ENCODE data around the gene GRIN3A. TPM values are rescaled to one million over a fixed set of nuclear protein-coding genes. Genes with fewer than 3 reads are reported as not detected.
A peak's percentile ranks its signal among the peaks of the same experiment; 100 is the strongest.

The GRIN3A gene
- total RNA-seq, 1 donor from 2014 or later: 0.13 TPM

DNA sequence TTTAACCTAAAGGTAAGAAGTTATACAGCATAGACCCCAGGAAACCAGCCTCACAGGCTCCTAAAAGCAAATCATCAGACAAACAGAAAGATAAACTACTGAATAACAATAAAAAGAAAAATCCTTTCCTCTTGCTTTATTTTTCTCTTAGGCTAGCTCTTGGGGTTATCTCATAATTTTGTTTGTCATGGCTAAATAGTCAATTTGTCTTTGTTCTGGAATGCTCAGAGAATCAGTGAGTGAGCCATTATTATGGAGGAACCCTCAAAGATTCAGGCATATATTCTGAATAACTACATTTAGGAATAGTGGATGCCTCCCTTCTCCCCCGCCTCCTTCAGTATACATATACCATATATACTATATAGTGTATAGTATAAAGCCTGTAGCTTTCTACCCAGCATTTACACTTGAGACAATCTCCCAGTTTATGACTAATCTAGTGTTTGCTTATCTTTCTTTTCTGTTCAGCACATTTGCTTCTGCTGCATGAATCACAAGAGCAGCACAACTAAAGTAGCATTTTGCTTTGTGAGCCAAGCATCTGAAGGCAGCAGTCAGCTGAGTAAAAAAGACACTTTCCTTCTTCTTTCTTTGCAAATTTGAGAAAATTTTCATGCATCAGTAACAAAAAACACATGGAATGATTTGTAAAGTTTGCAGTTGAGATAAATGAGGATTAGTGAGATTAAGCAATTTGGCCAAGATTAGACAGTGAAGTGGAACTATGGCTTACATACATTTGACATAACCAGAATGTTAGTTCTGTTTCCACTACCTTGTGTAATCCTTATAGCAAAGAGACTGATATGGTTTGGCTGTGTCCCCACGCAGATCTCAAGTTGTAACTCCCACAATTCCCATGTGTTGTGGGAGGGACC is 98.4 kb downstream of the GRIN3A start:
- intact Hi-C loops (cut with DNase I): no loop called here
- no peak for DNase-seq (ENCODE audit: low spot score)
- ATAC-seq: no peak

DNA sequence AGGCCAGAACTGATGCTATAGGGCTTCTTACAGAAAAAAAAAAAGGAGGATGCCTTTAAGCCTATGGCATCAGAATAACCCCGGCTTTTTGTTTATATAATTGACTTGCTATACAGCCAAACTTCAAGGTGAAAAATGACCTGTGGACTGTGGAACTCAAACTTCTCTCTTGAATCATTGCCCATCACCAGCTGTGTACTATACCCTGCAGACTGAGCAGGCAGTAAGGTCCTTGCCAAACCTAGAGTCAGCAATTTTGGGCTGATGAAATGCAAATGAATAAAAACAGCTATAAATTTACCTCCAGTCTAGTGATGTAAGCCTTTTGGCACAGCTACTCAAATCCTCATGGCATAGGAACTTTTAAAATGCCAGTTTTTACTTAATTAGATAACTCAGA is 99.1 kb downstream of the GRIN3A start:
- ATAC-seq (no peak), DNase-seq (ENCODE audit: low spot score) (no peak)
- intact Hi-C loops (cut with DNase I): no loop called here

- DNase-seq (ENCODE audit: low spot score): no peak
- intact Hi-C loops (cut with DNase I): no loop called here
- ATAC-seq: no peak
These were observed 102.2 kb downstream of the GRIN3A start for GRCh38 chr9:101636247-101636646.

- intact Hi-C loops (cut with DNase I): no loop called here
- DNase-seq (ENCODE audit: low spot score) (no peak), ATAC-seq (no peak)
These were observed 103.0 kb downstream of the GRIN3A start for GRCh38 chr9:101635473-101635872.

GRCh38 chr9:101634741-101635409 is 103.6 kb downstream of the GRIN3A start:
- intact Hi-C loops (cut with DNase I): no loop called here
- no peak for ATAC-seq
- DNase-seq (ENCODE audit: low spot score): no peak

DNA sequence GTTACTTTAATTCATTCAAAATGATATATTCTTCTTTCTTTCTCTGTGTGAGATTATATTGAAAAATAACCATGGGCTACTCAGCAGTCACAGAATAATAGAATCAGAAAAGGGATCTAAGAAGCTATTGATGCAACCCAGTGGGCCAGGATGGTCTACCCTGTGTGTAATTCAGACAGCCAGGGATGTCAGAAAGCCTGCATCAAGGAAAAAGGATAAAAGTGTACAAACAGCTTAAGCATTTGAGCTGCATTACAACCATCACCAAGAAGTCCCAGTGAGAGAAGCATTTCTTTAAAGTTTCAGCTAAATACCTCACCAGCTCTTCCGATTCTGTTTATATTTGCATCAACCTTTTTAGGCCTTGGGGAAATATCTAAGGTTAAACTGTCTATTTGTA is 105.8 kb downstream of the GRIN3A start:
- ATAC-seq (no peak), DNase-seq (ENCODE audit: low spot score) (no peak)
- intact Hi-C loops (cut with DNase I): no loop called here

GRCh38 chr9:101631892-101632291 is 106.6 kb downstream of the GRIN3A start:
- ATAC-seq: no peak
- DNase-seq (ENCODE audit: low spot score): no peak
- intact Hi-C loops (cut with DNase I): no loop called here

DNA sequence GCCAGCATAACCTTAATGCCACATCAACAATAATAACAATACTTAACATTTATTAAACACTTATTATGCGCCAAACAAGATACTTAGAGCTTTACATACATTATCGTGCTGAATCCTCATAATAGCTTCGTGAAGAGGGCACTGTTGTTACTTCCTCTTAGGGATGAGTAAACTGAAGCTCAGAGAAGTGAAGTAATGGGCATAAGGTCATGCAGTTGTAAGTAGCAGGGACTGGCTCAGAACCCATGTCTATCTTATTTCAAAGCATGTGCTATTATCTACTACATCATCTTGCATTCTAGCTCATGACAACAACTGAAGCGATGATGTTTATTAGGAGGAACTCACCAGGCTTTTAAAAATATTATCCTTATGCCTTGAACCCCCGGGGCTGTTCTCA is 108.8 kb downstream of the GRIN3A start:
- no peak for DNase-seq (ENCODE audit: low spot score)
- intact Hi-C loops (cut with DNase I): no loop called here
- no peak for ATAC-seq

DNA sequence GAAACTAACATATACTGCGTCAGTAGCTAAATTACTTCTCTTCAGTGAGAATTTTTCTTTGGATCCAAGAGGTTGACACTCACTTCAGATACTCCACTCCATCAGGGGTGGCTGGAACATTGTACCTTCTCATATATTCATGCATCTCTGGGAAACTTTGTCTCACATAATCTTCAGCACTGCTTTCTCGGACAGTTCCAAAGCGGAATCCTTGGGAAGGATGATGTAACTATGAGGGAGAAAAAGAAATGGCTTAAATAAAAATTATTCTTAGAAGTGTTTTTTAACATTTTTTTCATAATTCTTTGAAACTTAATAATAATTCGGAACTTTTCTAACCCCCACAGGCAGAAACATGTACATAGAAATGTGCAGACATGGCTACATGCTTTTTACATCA is 110.3 kb downstream of the GRIN3A start:
- ATAC-seq: no peak
- DNase-seq (ENCODE audit: low spot score): no peak
- intact Hi-C loops (cut with DNase I): no loop called here

DNA sequence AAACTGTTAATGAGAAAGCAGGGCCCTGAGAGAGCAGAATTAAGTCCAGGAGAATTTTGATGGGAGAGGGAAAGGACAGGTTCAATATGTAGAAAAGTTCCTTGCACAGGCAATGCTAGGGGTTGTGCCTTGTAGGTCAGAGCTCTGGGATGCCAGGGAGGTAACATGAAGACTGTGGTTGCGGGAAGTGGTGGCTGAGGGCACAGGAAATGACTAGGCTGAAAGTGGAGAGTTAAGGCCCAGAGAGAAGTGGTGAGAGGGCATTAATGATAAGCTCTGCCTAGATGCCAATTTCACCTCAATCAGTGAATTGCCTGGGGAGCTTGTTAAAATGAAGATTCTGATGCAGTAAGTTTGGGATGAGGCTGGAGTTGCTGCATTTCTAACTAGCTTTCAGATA is 112.2 kb downstream of the GRIN3A start:
- DNase-seq (ENCODE audit: low spot score): no peak
- ATAC-seq: no peak
- intact Hi-C loops (cut with DNase I): no loop called here

- ATAC-seq (no peak), DNase-seq (ENCODE audit: low spot score) (no peak)
- intact Hi-C loops (cut with DNase I): no loop called here
These were observed 112.6 kb downstream of the GRIN3A start for GRCh38 chr9:101625876-101626275.

DNA sequence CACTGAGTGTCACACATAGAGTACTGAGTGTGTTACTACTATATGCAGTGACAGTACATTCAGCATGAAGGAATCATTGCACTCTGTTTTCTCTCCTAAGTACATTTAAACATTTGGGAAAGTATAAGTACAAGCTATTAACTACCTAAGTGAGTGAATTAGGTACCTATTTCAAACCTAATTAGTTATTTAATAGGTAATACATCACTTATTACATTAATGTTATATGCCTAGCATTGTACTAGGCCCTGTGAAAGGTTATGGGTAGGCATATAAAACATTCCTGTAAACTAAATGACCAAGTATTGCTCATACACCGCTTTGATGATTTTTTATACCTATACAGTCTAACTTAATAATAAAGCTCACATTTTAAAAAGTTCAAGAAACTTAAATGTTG is 118.0 kb downstream of the GRIN3A start:
- intact Hi-C loops (cut with DNase I): no loop called here
- no peak for ATAC-seq
- no peak for DNase-seq (ENCODE audit: low spot score)

DNA sequence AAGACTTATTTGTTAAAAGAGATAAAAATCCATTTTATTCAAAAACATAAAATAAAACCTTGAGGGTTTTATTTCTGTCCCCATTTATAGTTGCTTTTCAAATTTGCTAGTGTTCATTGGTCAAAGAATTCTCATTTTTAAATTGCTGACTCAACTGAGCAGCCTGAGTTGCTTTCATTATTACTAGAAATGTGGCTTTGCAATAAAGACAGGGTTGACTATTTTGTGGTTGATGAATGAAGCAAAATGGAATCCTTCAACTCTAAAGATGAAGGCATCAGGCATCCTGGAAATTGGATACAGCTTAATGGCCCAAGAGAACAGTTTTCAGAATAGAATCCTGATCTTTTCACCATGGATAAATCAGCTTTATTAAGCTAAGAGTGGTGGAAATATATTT is 119.7 kb downstream of the GRIN3A start:
- no peak for DNase-seq (ENCODE audit: low spot score)
- ATAC-seq: no peak
- intact Hi-C loops (cut with DNase I): no loop called here

DNA sequence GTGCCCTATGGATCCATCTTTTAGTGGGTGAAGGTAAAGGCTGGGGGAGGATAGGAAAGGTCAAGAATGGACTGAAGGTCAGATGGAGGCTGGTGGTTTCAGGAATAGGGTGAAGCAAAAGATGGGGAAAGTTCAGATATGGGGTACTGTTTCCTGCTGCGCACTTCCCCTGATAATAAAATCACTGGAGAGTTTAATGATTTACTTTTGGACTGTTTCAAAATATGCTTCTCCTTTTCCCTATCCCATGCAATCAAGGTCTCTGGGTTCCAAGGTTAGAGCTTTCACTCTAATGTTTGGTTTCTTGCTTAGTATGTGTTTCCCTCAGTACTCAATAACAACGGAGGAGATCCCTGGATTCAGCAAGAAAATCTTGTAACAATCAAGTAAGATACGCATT is 132.9 kb downstream of the GRIN3A start:
- no peak for DNase-seq (ENCODE audit: low spot score)
- ATAC-seq: no peak
- intact Hi-C loops (cut with DNase I): no loop called here

GRCh38 chr9:101604296-101604695 is 134.2 kb downstream of the GRIN3A start:
- ATAC-seq: no peak
- DNase-seq (ENCODE audit: low spot score): no peak
- intact Hi-C loops (cut with DNase I): no loop called here

GRCh38 chr9:101601904-101602765 is 136.3 kb downstream of the GRIN3A start:
- intact Hi-C loops (cut with DNase I): no loop called here
- peak; percentile 65 for ATAC-seq
- DNase-seq (ENCODE audit: low spot score): no peak

DNA sequence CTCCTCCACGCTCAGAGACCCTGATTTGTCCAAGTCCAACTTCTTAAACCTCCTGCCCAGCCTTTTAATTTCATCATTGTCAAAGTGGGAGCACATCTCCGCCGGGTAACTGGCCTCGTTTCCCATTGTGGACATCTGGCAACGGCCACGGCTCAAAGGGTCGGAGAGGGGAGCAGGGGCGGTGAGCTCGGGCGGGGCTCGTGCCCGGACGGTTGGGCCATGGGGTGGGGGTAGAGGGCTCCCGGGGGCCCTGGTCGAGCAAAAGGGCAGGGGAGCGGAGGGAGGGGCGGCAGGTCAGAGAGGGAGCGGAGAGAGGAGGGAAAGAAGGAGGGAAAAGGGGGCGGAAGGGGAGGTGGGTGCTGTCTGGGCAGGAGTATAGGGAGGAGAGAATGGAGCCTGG is 143.7 kb downstream of the GRIN3A start, which contains the start of gene PPP3R2:
Gene PPP3R2 (minus strand): TSS at position 174 of the 400 bp plus-strand sequence. CDS start 48 bp downstream, at position 126.
- intact Hi-C loops (cut with DNase I): loop anchor here (5.0 kb wide), 1 partner anchor 1992 kb away; no protein-coding TSS in a partner anchor

DNA sequence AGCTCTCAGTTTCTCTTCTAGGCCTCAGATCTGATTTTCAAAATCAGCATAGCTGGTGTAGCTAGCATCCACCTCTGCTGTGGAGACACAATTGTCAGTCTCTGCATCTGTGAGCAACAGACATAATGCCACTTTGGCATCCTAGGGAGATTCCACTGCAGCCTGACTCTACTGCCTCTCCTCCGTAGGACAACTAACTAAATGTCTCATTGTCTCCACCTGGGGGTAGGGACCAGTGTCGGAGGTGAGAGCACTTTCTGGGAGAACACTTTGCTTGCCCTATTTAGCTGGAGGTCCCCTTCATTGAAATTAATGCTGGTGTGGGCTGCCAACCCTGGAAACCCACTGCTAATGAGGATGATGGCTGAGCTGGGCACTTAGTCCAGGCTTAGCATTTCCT is 145.1 kb downstream of the GRIN3A start:
- ATAC-seq (no peak), DNase-seq (ENCODE audit: low spot score) (no peak)
- intact Hi-C loops (cut with DNase I): no loop called here

More for the DNA sequence above, 143.7 kb downstream of the GRIN3A start, which contains the start of gene PPP3R2:
- DNase-seq (ENCODE audit: low spot score): no peak
- no peak for ATAC-seq

DNA sequence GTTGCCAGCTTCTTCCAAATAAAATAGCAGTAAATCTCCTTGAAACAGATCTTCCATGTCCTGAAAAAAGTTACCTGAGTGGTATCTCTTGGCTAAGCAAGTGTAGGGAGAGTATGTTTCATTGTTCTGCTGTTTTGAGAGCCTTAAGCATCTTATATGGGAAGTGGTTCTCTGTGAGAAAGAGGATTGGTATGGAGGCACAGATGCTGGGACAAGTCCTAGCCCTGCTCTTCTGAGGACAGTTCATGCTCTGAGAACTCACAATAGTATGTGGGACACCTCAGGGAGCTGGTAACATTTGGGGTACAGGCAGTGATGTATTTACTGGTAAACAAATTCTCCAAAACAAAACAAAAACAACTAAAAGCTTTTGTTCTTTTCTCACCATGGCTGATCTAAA is 145.7 kb downstream of the GRIN3A start:
- intact Hi-C loops (cut with DNase I): no loop called here
- DNase-seq (ENCODE audit: low spot score): no peak
- no peak for ATAC-seq

Data from sciatic nerve (tissue), 2 donors.